Keratinocyte (primary cell): ENCODE results near the gene PCCA. TPM values are rescaled to one million over a fixed set of nuclear protein-coding genes. Genes with fewer than 3 reads are reported as not detected.

Experiments used
- DNase-seq: peaks from one replicate; pipeline ENCODE4 v3.0.0-alpha.2; 2011; ENCODE audit warnings: low read depth, missing footprints, low spot score
- FAIRE-seq: peaks from 2 replicates; lab custom pipeline; 2011; peaks lifted over from hg19 to GRCh38; lab: Jason Lieb, UNC
- H2AFZ ChIP-seq: 2 replicates; pipeline ENCODE4 v1.6.0; 2012; ENCODE audit warnings: low read length, control low read depth, inconsistent platforms; ENCODE audit not compliant: control insufficient read depth
- H3K27ac ChIP-seq: 2 replicates; pipeline ENCODE4 v1.5.1; 2011; ENCODE audit warnings: low read length; ENCODE audit not compliant: control insufficient read depth, insufficient read depth
- H3K27me3 ChIP-seq: 3 replicates; pipeline ENCODE4 v1.6.0; 2011; ENCODE audit warnings: low read length; ENCODE audit not compliant: control insufficient read depth, insufficient read depth; ENCODE audit errors: extremely low read depth
- H3K36me3 ChIP-seq, 2 experiments: 2 replicates in 1 of 2; 3 replicates in 1 of 2; pipeline ENCODE4 v1.5.1; 2011; ENCODE audit warnings: low read length in 2 of 2, mild to moderate bottlenecking in 1 of 2; ENCODE audit not compliant: control insufficient read depth in 2 of 2, insufficient read depth in 2 of 2; ENCODE audit errors: extremely low read depth in 1 of 2
- H3K4me1 ChIP-seq: 3 replicates; pipeline ENCODE4 v1.5.1; 2011; ENCODE audit warnings: low read length; ENCODE audit not compliant: control insufficient read depth, insufficient read depth; ENCODE audit errors: extremely low read depth
- H3K4me2 ChIP-seq: 3 replicates; pipeline ENCODE4 v1.6.0; 2011; ENCODE audit warnings: low read depth, low read length; ENCODE audit not compliant: control insufficient read depth, insufficient read depth; ENCODE audit errors: extremely low read depth
- H3K4me3 ChIP-seq, 3 experiments: fragments of 200-600 bp in 1 of 3; sonication (generic) in 1 of 3; 2 replicates in 2 of 3; 3 replicates in 1 of 3; pipeline ENCODE4 v1.5.1; 2011 to 2016; ENCODE audit warnings: low read length in 3 of 3, mild to moderate bottlenecking in 3 of 3, control low read depth in 2 of 3, inconsistent platforms in 1 of 3, low read depth in 1 of 3, mixed read lengths in 1 of 3, mixed run types in 1 of 3, moderate library complexity in 1 of 3; ENCODE audit not compliant: control insufficient read depth in 2 of 3, insufficient read depth in 2 of 3; ENCODE audit errors: extremely low read depth in 1 of 3
- H3K79me2 ChIP-seq: 2 replicates; pipeline ENCODE4 v1.6.0; 2012; ENCODE audit warnings: low read length; ENCODE audit not compliant: control insufficient read depth, insufficient read depth
- H3K9ac ChIP-seq: 3 replicates; pipeline ENCODE4 v1.6.0; 2011; ENCODE audit warnings: low read length; ENCODE audit not compliant: control insufficient read depth, insufficient read depth; ENCODE audit errors: extremely low read depth
- H3K9me1 ChIP-seq: 3 replicates; pipeline ENCODE4 v1.6.0; 2011; ENCODE audit warnings: low read length; ENCODE audit not compliant: control insufficient read depth, insufficient read depth; ENCODE audit errors: extremely low read depth
- H3K9me3 ChIP-seq: 2 replicates; pipeline ENCODE4 v1.5.1; 2012; ENCODE audit warnings: low read depth, low read length; ENCODE audit not compliant: control insufficient read depth
- H4K20me1 ChIP-seq: 3 replicates; pipeline ENCODE4 v1.6.0; 2011; ENCODE audit warnings: low read length; ENCODE audit not compliant: control insufficient read depth, insufficient read depth; ENCODE audit errors: extremely low read depth
- CTCF ChIP-seq, 3 experiments: IDR thresholded peaks in 1 of 3; conservative IDR thresholded peaks in 1 of 3; optimal IDR thresholded peaks in 1 of 3; 2 replicates in 2 of 3; 3 replicates in 1 of 3; pipeline versions ENCODE3 to v1.5.1; 2011; ENCODE audit warnings: low read length in 3 of 3, mild to moderate bottlenecking in 3 of 3, moderate library complexity in 2 of 3, control low read depth in 1 of 3, inconsistent platforms in 1 of 3; ENCODE audit not compliant: insufficient read depth in 2 of 3; ENCODE audit errors: extremely low read depth in 1 of 3
- EZH2 ChIP-seq: IDR thresholded peaks from one replicate; pipeline ENCODE4 v1.6.1; 2012; ENCODE audit warnings: inconsistent platforms, mild to moderate bottlenecking, low read length, moderate library complexity
- dilution Hi-C: fragments of 300-500 bp; cut with MboI; formaldehyde crosslinking; loops from one replicate; pipeline ENCODE4 v1.7.0; 2020; ENCODE audit warnings: low sequenced_read_pairs; ENCODE audit not compliant: extremely low pct_ligation_motif_present
- polyA plus RNA-seq, 5 experiments: library from polyadenylated mRNA; depleted of rRNA in 3 of 5; stranded (reverse) in 3 of 5; stranded (forward) in 1 of 5; unstranded in 1 of 5; fragments of >200 nt; gene quantifications; 1 replicate in 1 of 5; 2 replicates in 3 of 5; 3 replicates in 1 of 5; pipeline versions ENCODE4 v1.2.1 to v1.2.3, GENCODE V29; 2011 to 2012; ENCODE audit warnings: missing spikeins in 2 of 5, low read depth in 1 of 5, low replicate concordance in 1 of 5

Gene PCCA
- polyA plus RNA-seq, 1 donor (not counting 4 experiments of a cell fraction or from before 2014, with no cell fraction given) = 8.1 TPM

- H2AFZ ChIP-seq = no peak overlapping the region
- H3K4me1 ChIP-seq = no peaks in the 10 kb centered on the region
- H3K27ac ChIP-seq = no peak overlapping the region
- dilution Hi-C loops = no loop called here
- no peak for TF ChIP-seq EZH2
- TF ChIP-seq CTCF (optimal IDR thresholded peaks at IDR 0.05 in 1 of 3, IDR thresholded peaks at IDR 0.05 in 1 of 3, conservative IDR thresholded peaks at IDR 0.05 in 1 of 3; ENCODE audit: extremely low read depth in 1 of 3, insufficient read depth in 2 of 3, low read length in 3 of 3) = no peak
- no peak overlapping the region for H3K9ac ChIP-seq
- no peak overlapping the region for H3K4me2 ChIP-seq
- FAIRE-seq = no peak
- no peaks in the 10 kb centered on the region for H3K9me3 ChIP-seq
- no peak for DNase-seq
- H4K20me1 ChIP-seq = no peaks in the 10 kb centered on the region
- no peaks in the 10 kb centered on the region for H3K79me2 ChIP-seq
- H3K9me1 ChIP-seq = no peaks in the 10 kb centered on the region
- H3K36me3 ChIP-seq = no peaks in the 10 kb centered on the region
- no peaks in the 10 kb centered on the region for H3K27me3 ChIP-seq
- no peak overlapping the region for H3K4me3 ChIP-seq
Measured at GRCh38 chr13:100530671-100531213, 441.8 kb downstream of the PCCA start.

- no peaks in the 10 kb centered on the region for H3K79me2 ChIP-seq
- H3K9me3 ChIP-seq = no peaks in the 10 kb centered on the region
- no peaks in the 10 kb centered on the region for H3K36me3 ChIP-seq
- H3K9me1 ChIP-seq = no peaks in the 10 kb centered on the region
- no peaks in the 10 kb centered on the region for H3K27me3 ChIP-seq
- no peak overlapping the region for H3K4me2 ChIP-seq
- H3K4me3 ChIP-seq = no peak overlapping the region
- no peaks in the 10 kb centered on the region for H4K20me1 ChIP-seq
- H3K27ac ChIP-seq = no peak overlapping the region
- no peak for FAIRE-seq
- no peaks in the 10 kb centered on the region for H3K4me1 ChIP-seq
- no peak overlapping the region for H2AFZ ChIP-seq
- no peak for TF ChIP-seq EZH2
- TF ChIP-seq CTCF (optimal IDR thresholded peaks at IDR 0.05 in 1 of 3, IDR thresholded peaks at IDR 0.05 in 1 of 3, conservative IDR thresholded peaks at IDR 0.05 in 1 of 3; ENCODE audit: extremely low read depth in 1 of 3, insufficient read depth in 2 of 3, low read length in 3 of 3) = no peak
- H3K9ac ChIP-seq = no peak overlapping the region
- dilution Hi-C loops = no loop called here
- no peak for DNase-seq
Measured at GRCh38 chr13:100532090-100532766, 443.3 kb downstream of the PCCA start.
